Measurements from ENCODE around the gene KIF16B. TPM values are rescaled to one million over a fixed set of nuclear protein-coding genes. Genes with fewer than 3 reads are reported as not detected.

KIF16B gene
- total and polyA plus RNA-seq, 2 experiments from 2014 or later = 6.5 to 11.1 TPM

GRCh38 chr20:16302818-16303217, 270.4 kb downstream of the KIF16B start (continued):
- no peak for TF ChIP-seq CTCF (conservative IDR thresholded peaks at IDR 0.05; ENCODE audit: low read depth in 2 of 2)

GRCh38 chr20:16301986-16302385, 271.3 kb downstream of the KIF16B start:
- Histone ChIP-seq H3K9me2 (ENCODE audit: insufficient read depth) (0 out of 2 replicates have a peak, but pooled peaks cover 7% of the 10 kb centered on the region), H3K4me1 (ENCODE audit: insufficient read depth) (no peaks in the 10 kb centered on the region), H3K36me3 (ENCODE audit: insufficient read depth) (no peaks in the 10 kb centered on the region), H3K27ac (ENCODE audit: low read depth) (no peak overlapping the region), H2AFZ (no peak overlapping the region), H4K20me1 (replicated peaks; ENCODE audit: insufficient read depth) (no peaks in the 10 kb centered on the region), H3K27me3 (ENCODE audit: insufficient read depth) (no peaks in the 10 kb centered on the region), H3K79me2 (replicated peaks; ENCODE audit: insufficient read depth) (no peaks in the 10 kb centered on the region), H3K4me3 (no peak overlapping the region), H3K4me2 (no peak overlapping the region), H3F3A (replicated peaks; ENCODE audit: low read depth) (no peaks in the 10 kb centered on the region)
- no peak overlapping the region for H3K4me3 Mint-ChIP-seq
- H3K27me3 Mint-ChIP-seq (ENCODE audit: insufficient read depth, low read depth, poor library complexity) = no peaks in the 10 kb centered on the region
- peaks cover 28% of the 10 kb centered on the region for H3K36me3 Mint-ChIP-seq (ENCODE audit: low read depth)
- H3K9me3 Mint-ChIP-seq = peaks cover 31% of the 10 kb centered on the region
- no peaks in the 10 kb centered on the region for H3K4me1 Mint-ChIP-seq
- ATAC-seq (no peak), DNase-seq (ENCODE audit: low spot score) (no peak)
- no peak overlapping the region for H3K27ac Mint-ChIP-seq
- no peak for TF ChIP-seq ZNF462 (CRISPR knock-in tag; IDR thresholded peaks at IDR 0.05)
- no peak for TF ChIP-seq NANOG (IDR thresholded peaks at IDR 0.05; ENCODE audit: borderline replicate concordance)
- TF ChIP-seq ZNF114 (CRISPR knock-in tag; IDR thresholded peaks at IDR 0.05) = no peak
- no peak for TF ChIP-seq JUNB (IDR thresholded peaks at IDR 0.05; ENCODE audit: unreplicated experiment)
- TF ChIP-seq ETS1 (IDR thresholded peaks at IDR 0.05) = no peak
- no peak for TF ChIP-seq EZH2phosphoT487 (IDR thresholded peaks at IDR 0.05; ENCODE audit: unreplicated experiment)
- no peak for TF ChIP-seq EZH2 (IDR thresholded peaks at IDR 0.05; ENCODE audit: low read depth, unreplicated experiment)
- TF ChIP-seq REST (IDR thresholded peaks at IDR 0.05; ENCODE audit: unreplicated experiment) = no peak
- TF ChIP-seq POLR2AphosphoS5 (IDR thresholded peaks at IDR 0.05; ENCODE audit: low read depth) = no peak

All from GM23338 (cell line).